Fibroblast of lung (primary cell): ENCODE data around the gene RUBCN. TPM values are rescaled to one million over a fixed set of nuclear protein-coding genes. Genes with fewer than 3 reads are reported as not detected.

Source experiments
- DNase-seq, 2 donors: peaks; one replicate each; pipeline versions ENCODE4 v3.0.0 to v3.0.0-alpha.2; 2010; ENCODE audit warnings: low read depth in 2 of 2
- H2AFZ ChIP-seq: 2 replicates; pipeline ENCODE4 v1.5.1; 2012; ENCODE audit warnings: low read length, control low read depth, inconsistent platforms
- H3K27ac ChIP-seq: 2 replicates; pipeline ENCODE4 v1.5.1; 2011; ENCODE audit warnings: low read length, control low read depth; ENCODE audit not compliant: insufficient read depth
- H3K27me3 ChIP-seq: 2 replicates; pipeline ENCODE4 v1.5.1; 2011; ENCODE audit warnings: mild to moderate bottlenecking, low read length; ENCODE audit not compliant: control insufficient read depth, insufficient read depth
- H3K36me3 ChIP-seq: 2 replicates; pipeline ENCODE4 v1.5.1; 2011; ENCODE audit warnings: low read length; ENCODE audit not compliant: control insufficient read depth, insufficient read depth
- H3K4me1 ChIP-seq: 2 replicates; pipeline ENCODE4 v1.5.1; 2011; ENCODE audit warnings: low read length; ENCODE audit not compliant: control insufficient read depth, insufficient read depth; ENCODE audit errors: extremely low read depth
- H3K4me2 ChIP-seq: 2 replicates; pipeline ENCODE4 v1.5.1; 2011; ENCODE audit warnings: low read length, control low read depth; ENCODE audit not compliant: insufficient read depth; ENCODE audit errors: extremely low read depth
- H3K4me3 ChIP-seq, 4 experiments: fragments of 200-600 bp in 1 of 4; sonication (generic) in 1 of 4; replicated peaks in 1 of 4; 2 replicates each; pipeline ENCODE4 v1.5.1; 2011 to 2016; ENCODE audit warnings: low read length in 4 of 4, low read depth in 3 of 4, mild to moderate bottlenecking in 3 of 4, control low read depth in 2 of 4, inconsistent platforms in 1 of 4, mixed read lengths in 1 of 4; ENCODE audit not compliant: insufficient read depth in 1 of 4; ENCODE audit errors: control extremely low read depth in 1 of 4
- H3K79me2 ChIP-seq: 2 replicates; pipeline ENCODE4 v1.5.1; 2012; ENCODE audit warnings: mild to moderate bottlenecking, low read length, inconsistent platforms; ENCODE audit not compliant: control insufficient read depth, insufficient read depth
- H3K9ac ChIP-seq: 2 replicates; pipeline ENCODE4 v1.5.1; 2011; ENCODE audit warnings: mild to moderate bottlenecking, low read length, control low read depth; ENCODE audit not compliant: insufficient read depth
- H3K9me3 ChIP-seq: 2 replicates; pipeline ENCODE4 v1.5.1; 2012; ENCODE audit warnings: low read depth, low read length; ENCODE audit not compliant: control insufficient read depth, insufficient read depth
- H4K20me1 ChIP-seq: 2 replicates; pipeline ENCODE4 v1.5.1; 2011; ENCODE audit warnings: low read length; ENCODE audit not compliant: control insufficient read depth, insufficient read depth; ENCODE audit errors: extremely low read depth
- EZH2 ChIP-seq: IDR thresholded peaks from 2 replicates; pipeline ENCODE4 v1.5.1; 2012; ENCODE audit warnings: low read length, control low read depth, mild to moderate bottlenecking; ENCODE audit errors: missing control alignments
- polyA plus RNA-seq, 2 donors: library from polyadenylated mRNA; depleted of rRNA in 1 of 2; stranded (reverse) in 1 of 2; unstranded in 1 of 2; fragments of >200 nt; gene quantifications; 2 replicates each; pipeline ENCODE4 v1.2.1, GENCODE V29; 2011 to 2012; ENCODE audit warnings: missing spikeins in 1 of 2
- total RNA-seq: library from RNA; depleted of rRNA; stranded (reverse); fragments of >200 nt; gene quantifications from 2 replicates; pipeline ENCODE4 v1.2.1, GENCODE V29; 2014
- TF ChIP-seq, protein P1 (sequence below), 2 donors: IDR thresholded peaks in 1 of 2; conservative IDR thresholded peaks in 1 of 2; 1 replicate in 1 of 2; 2 replicates in 1 of 2; pipeline ENCODE4 v1.5.1; 2011 to 2012; ENCODE audit warnings: low read length in 2 of 2, control low read depth in 1 of 2, inconsistent platforms in 1 of 2, low read depth in 1 of 2, mild to moderate bottlenecking in 1 of 2

Gene RUBCN
- total and polyA plus RNA-seq, 2 donors (not counting 1 experiment from before 2014, with no cell fraction given), result 13.0 to 15.2 TPM

DNA sequence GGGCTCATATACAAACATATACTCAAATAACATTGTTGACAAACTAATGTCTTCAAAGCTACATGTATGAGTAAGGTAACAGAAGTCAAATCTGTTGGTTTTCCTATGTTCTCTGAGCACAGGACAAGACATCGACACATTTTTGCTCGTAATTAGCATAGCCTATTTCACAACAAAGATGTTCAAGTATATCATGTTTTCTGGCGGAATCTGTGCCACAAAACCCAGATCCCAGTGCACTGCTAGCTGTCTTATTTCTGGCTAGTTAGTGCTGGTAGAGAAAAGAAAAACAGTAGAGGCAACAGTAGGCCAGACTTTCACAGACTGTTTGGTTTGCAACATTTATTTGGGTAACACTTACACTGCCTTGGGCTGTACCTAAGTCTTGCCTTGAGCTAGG is 51.2 kb downstream of the RUBCN start:
- Histone ChIP-seq H3K27me3 (no peaks in the 10 kb centered on the region), H3K9ac (no peak overlapping the region), H3K27ac (no peak overlapping the region), H3K36me3 (peaks cover 15% of the 10 kb centered on the region), H3K79me2 (no peaks in the 10 kb centered on the region), H3K4me1 (no peaks in the 10 kb centered on the region), H4K20me1 (no peaks in the 10 kb centered on the region), H3K4me2 (no peak overlapping the region), H3K9me3 (no peaks in the 10 kb centered on the region), H3K4me3 (no peak overlapping the region), H2AFZ (no peak overlapping the region)
- no peak for DNase-seq
- no peak for TF ChIP-seq EZH2
- TF ChIP-seq, protein P1, sequence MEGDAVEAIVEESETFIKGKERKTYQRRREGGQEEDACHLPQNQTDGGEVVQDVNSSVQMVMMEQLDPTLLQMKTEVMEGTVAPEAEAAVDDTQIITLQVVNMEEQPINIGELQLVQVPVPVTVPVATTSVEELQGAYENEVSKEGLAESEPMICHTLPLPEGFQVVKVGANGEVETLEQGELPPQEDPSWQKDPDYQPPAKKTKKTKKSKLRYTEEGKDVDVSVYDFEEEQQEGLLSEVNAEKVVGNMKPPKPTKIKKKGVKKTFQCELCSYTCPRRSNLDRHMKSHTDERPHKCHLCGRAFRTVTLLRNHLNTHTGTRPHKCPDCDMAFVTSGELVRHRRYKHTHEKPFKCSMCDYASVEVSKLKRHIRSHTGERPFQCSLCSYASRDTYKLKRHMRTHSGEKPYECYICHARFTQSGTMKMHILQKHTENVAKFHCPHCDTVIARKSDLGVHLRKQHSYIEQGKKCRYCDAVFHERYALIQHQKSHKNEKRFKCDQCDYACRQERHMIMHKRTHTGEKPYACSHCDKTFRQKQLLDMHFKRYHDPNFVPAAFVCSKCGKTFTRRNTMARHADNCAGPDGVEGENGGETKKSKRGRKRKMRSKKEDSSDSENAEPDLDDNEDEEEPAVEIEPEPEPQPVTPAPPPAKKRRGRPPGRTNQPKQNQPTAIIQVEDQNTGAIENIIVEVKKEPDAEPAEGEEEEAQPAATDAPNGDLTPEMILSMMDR (conservative IDR thresholded peaks at IDR 0.05 in 1 of 2, IDR thresholded peaks at IDR 0.05 in 1 of 2; ENCODE audit: low read depth in 1 of 2, low read length in 2 of 2), result no peak

DNA sequence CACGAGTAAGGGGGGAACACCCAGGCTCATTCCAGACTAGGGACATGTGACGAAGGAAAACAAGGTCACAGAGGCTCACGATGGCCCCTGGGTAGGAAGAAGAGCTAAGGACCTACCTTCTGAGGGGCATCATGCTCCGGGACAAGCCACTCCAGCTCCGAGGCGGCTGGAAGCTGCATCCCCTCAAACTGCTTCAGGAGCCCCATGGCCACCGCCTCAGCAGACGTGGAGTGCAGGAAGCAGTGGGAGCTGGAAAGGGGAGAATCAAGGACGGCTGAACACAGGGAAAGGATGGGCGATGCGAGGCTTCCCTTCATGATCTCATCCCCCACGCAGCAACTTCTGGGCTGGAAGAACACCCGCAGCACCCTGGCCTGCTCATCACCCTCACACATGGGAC is 53.5 kb downstream of the RUBCN start:
- Histone ChIP-seq H3K4me2 (no peak overlapping the region), H3K4me1 (no peaks in the 10 kb centered on the region), H3K9me3 (no peaks in the 10 kb centered on the region), H3K27me3 (no peaks in the 10 kb centered on the region), H4K20me1 (no peaks in the 10 kb centered on the region), H3K36me3 (peaks cover 15% of the 10 kb centered on the region), H3K9ac (no peak overlapping the region), H3K79me2 (no peaks in the 10 kb centered on the region), H2AFZ (no peak overlapping the region), H3K4me3 (no peak overlapping the region), H3K27ac (no peak overlapping the region)
- no peak for DNase-seq
- no peak for TF ChIP-seq EZH2
- TF ChIP-seq, protein P1 (conservative IDR thresholded peaks at IDR 0.05 in 1 of 2, IDR thresholded peaks at IDR 0.05 in 1 of 2; ENCODE audit: low read depth in 1 of 2, low read length in 2 of 2), result no peak

DNA sequence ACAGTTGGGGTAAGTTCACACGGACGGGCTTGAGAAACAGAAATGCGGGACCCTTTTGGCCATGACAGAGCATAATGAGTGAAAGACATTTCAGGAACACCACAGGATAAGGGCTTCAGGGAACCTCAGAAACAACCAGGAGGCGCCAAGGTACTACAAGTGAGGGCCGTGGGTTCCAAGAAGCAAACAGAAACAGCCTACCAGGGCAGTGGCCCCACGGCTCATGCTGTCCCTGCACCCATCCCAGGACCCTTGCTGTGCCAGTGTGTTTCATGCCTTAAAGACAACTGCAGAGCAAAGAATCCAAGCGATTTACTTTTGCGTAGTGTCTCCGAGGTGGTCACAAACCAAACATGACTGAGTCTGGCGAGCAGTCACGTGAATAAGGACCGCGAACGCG is 54.0 kb downstream of the RUBCN start:
- no peak for TF ChIP-seq EZH2
- TF ChIP-seq, protein P1 (conservative IDR thresholded peaks at IDR 0.05 in 1 of 2, IDR thresholded peaks at IDR 0.05 in 1 of 2; ENCODE audit: low read depth in 1 of 2, low read length in 2 of 2), result no peak
- no peak for DNase-seq

More for the DNA sequence above, 54.0 kb downstream of the RUBCN start:
- no peak overlapping the region for H3K4me2 ChIP-seq
- H3K4me1 ChIP-seq, result no peaks in the 10 kb centered on the region
- no peak overlapping the region for H2AFZ ChIP-seq
- H3K9me3 ChIP-seq, result no peaks in the 10 kb centered on the region
- no peak overlapping the region for H3K4me3 ChIP-seq
- no peaks in the 10 kb centered on the region for H3K79me2 ChIP-seq
- peaks cover 14% of the 10 kb centered on the region for H3K36me3 ChIP-seq
- no peak overlapping the region for H3K27ac ChIP-seq
- no peak overlapping the region for H3K9ac ChIP-seq
- H4K20me1 ChIP-seq, result no peaks in the 10 kb centered on the region
- H3K27me3 ChIP-seq, result no peaks in the 10 kb centered on the region
